Tibial nerve (tissue), 4 donors: Measurements from ENCODE around the gene FOXM1.

Experiments
- EP300 ChIP-seq, 2 donors: sonication (generic); formaldehyde crosslinking; IDR thresholded peaks; one replicate each; pipeline ENCODE4 v1.6.1; 2017; ENCODE audit warnings: antibody characterized with exemption in 2 of 2, mild to moderate bottlenecking in 1 of 2
- POLR2A ChIP-seq, 2 donors: fragments of 450-650 bp; IDR thresholded peaks; one replicate each; pipeline ENCODE4 v1.6.1; 2017; ENCODE audit warnings: antibody characterized with exemption in 2 of 2, mild to moderate bottlenecking in 2 of 2, moderate library complexity in 2 of 2
- TF ChIP-seq, protein P1 (sequence below), 5 experiments: fragments of 200-600 bp in 3 of 5; fragments of 450-650 bp in 2 of 5; sonication (generic) in 3 of 5; IDR thresholded peaks; one replicate each; pipeline ENCODE4 v1.5.1; 2016 to 2019; ENCODE audit warnings: antibody characterized with exemption in 5 of 5, mild to moderate bottlenecking in 3 of 5, moderate library complexity in 2 of 5

DNA sequence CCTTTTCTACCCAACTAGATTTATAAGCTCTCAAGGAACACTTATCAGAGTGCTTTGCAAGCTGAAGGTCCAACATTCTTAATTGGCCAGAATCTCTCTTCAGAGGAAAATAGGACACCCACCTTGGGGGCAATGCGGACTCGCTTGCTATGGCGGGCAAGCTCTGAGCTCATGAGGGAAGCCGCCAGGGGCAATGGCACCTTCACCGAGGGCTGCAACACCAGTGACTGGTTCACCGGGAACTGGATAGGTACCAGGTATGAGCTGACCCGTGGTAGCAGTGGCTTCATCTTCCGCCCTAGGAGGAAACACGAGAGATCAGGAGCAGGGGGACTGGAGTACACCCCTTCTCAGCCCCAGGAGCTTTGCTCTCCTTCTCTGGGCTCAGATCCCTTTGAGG is 12.8 kb downstream of the FOXM1 start:
- TF ChIP-seq POLR2A (IDR thresholded peaks at IDR 0.05) (no peak), EP300 (IDR thresholded peaks at IDR 0.05) (no peak)
- TF ChIP-seq, protein P1, sequence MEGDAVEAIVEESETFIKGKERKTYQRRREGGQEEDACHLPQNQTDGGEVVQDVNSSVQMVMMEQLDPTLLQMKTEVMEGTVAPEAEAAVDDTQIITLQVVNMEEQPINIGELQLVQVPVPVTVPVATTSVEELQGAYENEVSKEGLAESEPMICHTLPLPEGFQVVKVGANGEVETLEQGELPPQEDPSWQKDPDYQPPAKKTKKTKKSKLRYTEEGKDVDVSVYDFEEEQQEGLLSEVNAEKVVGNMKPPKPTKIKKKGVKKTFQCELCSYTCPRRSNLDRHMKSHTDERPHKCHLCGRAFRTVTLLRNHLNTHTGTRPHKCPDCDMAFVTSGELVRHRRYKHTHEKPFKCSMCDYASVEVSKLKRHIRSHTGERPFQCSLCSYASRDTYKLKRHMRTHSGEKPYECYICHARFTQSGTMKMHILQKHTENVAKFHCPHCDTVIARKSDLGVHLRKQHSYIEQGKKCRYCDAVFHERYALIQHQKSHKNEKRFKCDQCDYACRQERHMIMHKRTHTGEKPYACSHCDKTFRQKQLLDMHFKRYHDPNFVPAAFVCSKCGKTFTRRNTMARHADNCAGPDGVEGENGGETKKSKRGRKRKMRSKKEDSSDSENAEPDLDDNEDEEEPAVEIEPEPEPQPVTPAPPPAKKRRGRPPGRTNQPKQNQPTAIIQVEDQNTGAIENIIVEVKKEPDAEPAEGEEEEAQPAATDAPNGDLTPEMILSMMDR (IDR thresholded peaks at IDR 0.05): no peak
